HepG2 (cell line): ENCODE measurements around the gene FDXACB1. TPM values are rescaled to one million over a fixed set of nuclear protein-coding genes. Genes with fewer than 3 reads are reported as not detected.

Source experiments
- ATAC-seq: fragments of 200-7000 bp; cut with Tn5 transposase; 3 replicates; pipeline ENCODE4 v1.9.1; 2020; ENCODE audit warnings: mild to moderate bottlenecking, moderate library complexity
- BruUV-seq: library from RNA; stranded (reverse); fragments of 400-500 nt; replicated peaks from 2 replicates; lab custom pipeline; 2021; lab: Mats Ljungman, UMichigan
- CTCF ChIA-PET: fragments of 300-600 bp; formaldehyde crosslinking; extraction: SDS; loops from one replicate; lab custom pipeline; 2021; ENCODE audit warnings: low total read pairs, inconsistent platforms, low intra/inter-chr PET ratio; lab: Yijun Ruan, JAX
- POLR2A ChIA-PET: fragments of 350-600 bp; sonication (Branson Sonifier 250); formaldehyde crosslinking; loops from one replicate; lab custom pipeline; 2020; ENCODE audit warnings: antibody characterized with exemption, inconsistent platforms; lab: Yijun Ruan, JAX
- DNase-seq: peaks from one replicate; pipeline ENCODE4 v3.0.0-alpha.2; 2015; ENCODE audit warnings: low spot score
- FAIRE-seq: peaks from 3 replicates; lab custom pipeline; 2011; peaks lifted over from hg19 to GRCh38; lab: Jason Lieb, UNC
- H2AFZ ChIP-seq: one replicate; pipeline ENCODE4 v1.6.1; 2011; ENCODE audit warnings: low read length, inconsistent platforms
- H3K27ac ChIP-seq: fragments of 300-600 bp; 3 replicates; pipeline ENCODE4 v1.8.0; 2011; ENCODE audit warnings: mixed run types, mild to moderate bottlenecking, mixed read lengths, low read length, inconsistent platforms; ENCODE audit not compliant: insufficient read depth; ENCODE audit errors: extremely low read length
- H3K27me3 ChIP-seq, 2 experiments: fragments of 200-600 bp in 1 of 2; 2 replicates in 1 of 2; 3 replicates in 1 of 2; pipeline versions ENCODE4 v1.6.0 to v1.8.0; 2011; ENCODE audit warnings: low read length in 2 of 2, mild to moderate bottlenecking in 2 of 2, moderate library complexity in 2 of 2, inconsistent platforms in 1 of 2; ENCODE audit not compliant: insufficient read depth in 2 of 2, control insufficient read depth in 1 of 2
- H3K36me3 ChIP-seq, 2 experiments: fragments of 200-600 bp in 1 of 2; replicated peaks in 1 of 2; 2 replicates in 1 of 2; 3 replicates in 1 of 2; pipeline versions ENCODE4 v1.5.1 to v1.8.0; 2011; ENCODE audit warnings: low read length in 2 of 2, inconsistent platforms in 1 of 2; ENCODE audit not compliant: insufficient read depth in 2 of 2, control insufficient read depth in 1 of 2
- H3K4me1 ChIP-seq: 2 replicates; pipeline ENCODE4 v1.5.1; 2012; ENCODE audit warnings: low read length, inconsistent platforms; ENCODE audit not compliant: insufficient read depth
- H3K4me2 ChIP-seq: 2 replicates; pipeline ENCODE4 v1.6.0; 2011; ENCODE audit warnings: low read depth, low read length, inconsistent platforms
- H3K4me3 ChIP-seq, 3 experiments: fragments of 200-600 bp in 1 of 3; sonication (generic), shearing (Covaris generic) in 1 of 3; replicated peaks in 1 of 3; 2 replicates each; pipeline ENCODE4 v1.5.1; 2011 to 2016; ENCODE audit warnings: low read length in 3 of 3, inconsistent platforms in 2 of 3, low read depth in 2 of 3, mild to moderate bottlenecking in 2 of 3, control low read depth in 1 of 3, mixed read lengths in 1 of 3; ENCODE audit not compliant: insufficient read depth in 1 of 3
- H3K79me2 ChIP-seq: one replicate; pipeline ENCODE4 v1.6.1; 2011; ENCODE audit warnings: low read length, inconsistent platforms; ENCODE audit not compliant: insufficient read depth
- H3K9ac ChIP-seq: 2 replicates; pipeline ENCODE4 v1.6.0; 2011; ENCODE audit warnings: mild to moderate bottlenecking, low read depth, low read length, inconsistent platforms; ENCODE audit not compliant: insufficient read depth
- H3K9me3 ChIP-seq: 2 replicates; pipeline ENCODE4 v1.5.1; 2012; ENCODE audit warnings: mild to moderate bottlenecking, low read length
- H4K20me1 ChIP-seq: 2 replicates; pipeline ENCODE4 v1.6.0; 2011; ENCODE audit warnings: inconsistent platforms, mild to moderate bottlenecking, low read length, moderate library complexity; ENCODE audit not compliant: insufficient read depth
- CTCF ChIP-seq: sonication (generic); formaldehyde crosslinking; IDR thresholded peaks from 2 replicates; pipeline ENCODE4 v1.5.0; 2020; ENCODE audit warnings: mild to moderate bottlenecking, missing genetic modification reagents, moderate library complexity
- FOXA3 ChIP-seq: IDR thresholded peaks from 2 replicates; pipeline ENCODE4 v1.6.1; 2016; ENCODE audit warnings: missing genetic modification reagents, missing compliant biosample characterization
- GFI1 ChIP-seq: sonication (generic); formaldehyde crosslinking; IDR thresholded peaks from 2 replicates; pipeline ENCODE4 v1.5.0; 2020; ENCODE audit warnings: missing genetic modification reagents, mild to moderate bottlenecking, borderline replicate concordance
- NR2F1 ChIP-seq, 2 experiments: fragments of 450-650 bp in 1 of 2; formaldehyde crosslinking in 1 of 2; IDR thresholded peaks; 2 replicates each; pipeline versions ENCODE4 v1.5.0 to v1.6.1; 2016 to 2020; ENCODE audit warnings: mild to moderate bottlenecking in 1 of 2, missing compliant biosample characterization in 1 of 2, missing genetic modification reagents in 1 of 2, moderate library complexity in 1 of 2
- THAP7 ChIP-seq: sonication (generic); formaldehyde crosslinking; IDR thresholded peaks from 2 replicates; pipeline ENCODE4 v1.8.1; 2023; ENCODE audit warnings: mild to moderate bottlenecking, missing genetic modification reagents
- ZBTB2 ChIP-seq: sonication (generic); formaldehyde crosslinking; IDR thresholded peaks from 2 replicates; pipeline ENCODE4 v1.8.0; 2022; ENCODE audit warnings: low read depth, missing genetic modification reagents
- ZBTB8A ChIP-seq: sonication (generic); formaldehyde crosslinking; IDR thresholded peaks from 2 replicates; pipeline ENCODE4 v1.4.0; 2020; ENCODE audit warnings: mild to moderate bottlenecking, low read depth, missing genetic modification reagents, borderline replicate concordance
- ZNF503 ChIP-seq: sonication (generic); formaldehyde crosslinking; IDR thresholded peaks from 2 replicates; pipeline ENCODE4 v1.4.0; 2020; ENCODE audit warnings: missing genetic modification reagents
- ZNF577 ChIP-seq: sonication (generic); formaldehyde crosslinking; IDR thresholded peaks from 2 replicates; pipeline ENCODE4 v1.4.0; 2020; ENCODE audit warnings: mild to moderate bottlenecking, low read depth, missing genetic modification reagents, borderline replicate concordance
- WGBS: methylation state at CpG from one replicate; pipeline ENCODE4 v1.1.6; 2017; ENCODE audit warnings: low lambda C conversion rate; 5-methylcytosine and 5-hydroxymethylcytosine counted together
- in situ Hi-C: cut with HindIII; loops from 2 replicates; pipeline ENCODE4 v1.10.0; 2017; ENCODE audit warnings: low pct_unique_long_range_greater_than_20kb; ENCODE audit not compliant: extremely low pct_ligation_motif_present
- intact Hi-C: fragments of 100-400 bp; cut with micrococcal nuclease; formaldehyde crosslinking; loops from one replicate; pipeline ENCODE4 v1.10.0; 2022; ENCODE audit not compliant: unreplicated experiment
- polyA plus RNA-seq, 8 experiments: library from polyadenylated mRNA; depleted of rRNA in 3 of 8; stranded (reverse) in 7 of 8; unstranded in 1 of 8; fragments of >200 nt; fragmentation: Illumina TruSeq in 4 of 8; extraction: Trizol in 4 of 8; gene quantifications; 2 replicates each; pipeline versions ENCODE4 v1.2.1 to v1.2.3, GENCODE V29; 2011 to 2016; ENCODE audit warnings: low read depth in 4 of 8, missing spikeins in 1 of 8, mixed read lengths in 1 of 8; ENCODE audit not compliant: insufficient read depth in 1 of 8
- total RNA-seq, 5 experiments: library from RNA; depleted of rRNA; stranded (reverse); fragments of >200 nt; fragmentation: Illumina TruSeq; extraction: Trizol; gene quantifications; 2 replicates each; pipeline ENCODE4 v1.2.3, GENCODE V29; 2016; ENCODE audit warnings: low read depth in 1 of 5

Gene FDXACB1
- total and polyA plus RNA-seq, 2 of the 13 experiments (the other 11 are each of a cell fraction or from before 2014, with no cell fraction given) = 1.1 to 3.4 TPM

- TF ChIP-seq THAP7 (CRISPR knock-in tag) = no peak
- ATAC-seq (no peak), FAIRE-seq (no peak), DNase-seq (no peak)
- Histone ChIP-seq H3K4me2 (no peak overlapping the region), H3K9ac (no peak overlapping the region), H3K36me3 (peaks cover 5 to 28% of the 10 kb centered on the region in 2 experiments), H3K4me1 (peaks cover 28% of the 10 kb centered on the region), H3K4me3 (no peak overlapping the region), H2AFZ (no peak overlapping the region), H3K27me3 (no peaks in the 10 kb centered on the region), H3K79me2 (no peaks in the 10 kb centered on the region), H4K20me1 (no peaks in the 10 kb centered on the region), H3K9me3 (no peaks in the 10 kb centered on the region), H3K27ac (no peak overlapping the region)
- intact Hi-C loops (loop anchor here (5.0 kb wide), 1 partner anchor 396 kb away; no protein-coding TSS in a partner anchor), in situ Hi-C loops (loop anchor here (5.0 kb wide), 1 partner anchor 241 kb away; the partner anchor contains the start of gene SIK2)
- 94% methylated on average over 5 of the region's 5 CpGs for WGBS
- ChIA-PET CTCF (no interaction called here), POLR2A (no interaction called here)
- no TSS peak for BruUV-seq
Measured at GRCh38 chr11:111843661-111844060, 35.3 kb downstream of the FDXACB1 start.

- Histone ChIP-seq H3K4me2 (0 out of 2 replicates have a peak overlapping the region, but pooled peaks have one; percentile 14), H3K27me3 (no peaks in the 10 kb centered on the region), H2AFZ (no peak overlapping the region), H3K9ac (no peak overlapping the region), H4K20me1 (no peaks in the 10 kb centered on the region), H3K79me2 (no peaks in the 10 kb centered on the region), H3K27ac (peak overlapping the region; percentile 70), H3K36me3 (peaks cover 6 to 28% of the 10 kb centered on the region in 2 experiments), H3K4me1 (peaks cover 33% of the 10 kb centered on the region), H3K9me3 (no peaks in the 10 kb centered on the region), H3K4me3 (no peak overlapping the region)
- ChIA-PET CTCF (interaction anchor here (1.4 to 3.6 kb wide), 4 partner anchors 64 to 276 kb away, joined by 16 to 47 read pairs (median 20); partner anchors contain the start of gene SIK2), POLR2A (interaction anchor here (0.7 to 2.7 kb wide), 3 partner anchors 51 to 64 kb away, joined by 3 to 11 read pairs (median 4); no protein-coding TSS in a partner anchor)
- no TSS peak for BruUV-seq
- in situ Hi-C loops = loop anchor here (5.0 kb wide), 1 partner anchor 239 kb away; the partner anchor contains the start of gene SIK2
- ATAC-seq = peak; percentile 81
- 20% methylated on average over 10 of the region's 10 CpGs for WGBS
- intact Hi-C loops = loop anchor here (1.0 to 5.0 kb wide), 6 partner anchors 51 to 394 kb away; partner anchors contain the start of gene SIK2
- peak; percentile 89 for FAIRE-seq
- DNase-seq = peak; percentile 77
- TF ChIP-seq GFI1 (CRISPR knock-in tag) (no peak), CTCF (peak; percentile 95), NR2F1 (CRISPR knock-in tag; IDR thresholded peaks at IDR 0.05) (no peak), FOXA3 (CRISPR knock-in tag) (peak; percentile 58; the same call in 1 of the 2 replicates), ZNF577 (CRISPR knock-in tag) (no peak), ZBTB2 (CRISPR knock-in tag) (no peak), ZNF503 (no peak), ZBTB8A (no peak)
Measured at GRCh38 chr11:111841370-111842053, 37.5 kb downstream of the FDXACB1 start.
